ENCODE data around the gene CSNK1E.

The CSNK1E gene

GRCh38 chr22:38304526-38304925 lies 12.7 kb downstream of the CSNK1E start:
- Histone ChIP-seq H3F3A (ENCODE audit: low read depth) (peaks cover 4% of the 10 kb centered on the region; the same call in 1 of the 2 replicates), H3K36me3 (ENCODE audit: insufficient read depth, low read length) (peaks cover 71% of the 10 kb centered on the region; the same call in 1 of the 2 replicates), H3K27me3 (ENCODE audit: insufficient read depth, low read length, poor library complexity, severe bottlenecking) (no peaks in the 10 kb centered on the region), H3K79me2 (ENCODE audit: insufficient read depth, low read length) (peaks cover 64% of the 10 kb centered on the region), H4K20me1 (ENCODE audit: insufficient read depth, low read length, poor library complexity, severe bottlenecking) (peaks cover 60% of the 10 kb centered on the region), H3K9me3 (ENCODE audit: insufficient read depth, low read depth, low read length) (no peaks in the 10 kb centered on the region), H3K4me3 (ENCODE audit: low read length, poor library complexity, severe bottlenecking) (no peak overlapping the region), H3K4me1 (ENCODE audit: insufficient read depth, low read length, poor library complexity, severe bottlenecking) (peaks cover 8% of the 10 kb centered on the region), H3K9me2 (replicated peaks; ENCODE audit: low read depth, low read length) (no peaks in the 10 kb centered on the region), H2AFZ (ENCODE audit: low read length) (no peak overlapping the region), H3K4me2 (ENCODE audit: low read depth, low read length, poor library complexity, severe bottlenecking) (no peak overlapping the region), H3K9ac (ENCODE audit: low read depth, low read length, poor library complexity, severe bottlenecking) (no peak overlapping the region)
- TF ChIP-seq CTCF (conservative IDR thresholded peaks at IDR 0.05; ENCODE audit: low read length) (no peak), EZH2phosphoT487 (IDR thresholded peaks at IDR 0.05; ENCODE audit: borderline replicate concordance) (no peak)

- TF ChIP-seq CTCF (conservative IDR thresholded peaks at IDR 0.05; ENCODE audit: low read length) (no peak), EZH2phosphoT487 (IDR thresholded peaks at IDR 0.05; ENCODE audit: borderline replicate concordance) (no peak)
- Histone ChIP-seq H3F3A (ENCODE audit: low read depth) (peaks cover 4% of the 10 kb centered on the region; the same call in 1 of the 2 replicates), H3K9me2 (replicated peaks; ENCODE audit: low read depth, low read length) (no peaks in the 10 kb centered on the region), H3K4me2 (ENCODE audit: low read depth, low read length, poor library complexity, severe bottlenecking) (no peak overlapping the region), H3K27me3 (ENCODE audit: insufficient read depth, low read length, poor library complexity, severe bottlenecking) (no peaks in the 10 kb centered on the region), H3K79me2 (ENCODE audit: insufficient read depth, low read length) (peaks cover 60% of the 10 kb centered on the region), H3K9me3 (ENCODE audit: insufficient read depth, low read depth, low read length) (no peaks in the 10 kb centered on the region), H3K36me3 (ENCODE audit: insufficient read depth, low read length) (peaks cover 77% of the 10 kb centered on the region; the same call in 1 of the 2 replicates), H3K4me3 (ENCODE audit: low read length, poor library complexity, severe bottlenecking) (no peak overlapping the region), H4K20me1 (ENCODE audit: insufficient read depth, low read length, poor library complexity, severe bottlenecking) (peaks cover 57% of the 10 kb centered on the region), H3K9ac (ENCODE audit: low read depth, low read length, poor library complexity, severe bottlenecking) (no peak overlapping the region), H2AFZ (ENCODE audit: low read length) (no peak overlapping the region), H3K4me1 (ENCODE audit: insufficient read depth, low read length, poor library complexity, severe bottlenecking) (peaks cover 8% of the 10 kb centered on the region)
These were observed 13.3 kb downstream of the CSNK1E start for GRCh38 chr22:38303974-38304373.

- Histone ChIP-seq H3K4me3 (ENCODE audit: low read length, poor library complexity, severe bottlenecking) (no peak overlapping the region), H2AFZ (ENCODE audit: low read length) (no peak overlapping the region), H3K4me2 (ENCODE audit: low read depth, low read length, poor library complexity, severe bottlenecking) (no peak overlapping the region), H3K9ac (ENCODE audit: low read depth, low read length, poor library complexity, severe bottlenecking) (no peak overlapping the region), H3K79me2 (ENCODE audit: insufficient read depth, low read length) (peaks cover 49% of the 10 kb centered on the region), H4K20me1 (ENCODE audit: insufficient read depth, low read length, poor library complexity, severe bottlenecking) (peaks cover 49% of the 10 kb centered on the region), H3K27me3 (ENCODE audit: insufficient read depth, low read length, poor library complexity, severe bottlenecking) (no peaks in the 10 kb centered on the region), H3F3A (ENCODE audit: low read depth) (peaks cover 4% of the 10 kb centered on the region; the same call in 1 of the 2 replicates), H3K9me3 (ENCODE audit: insufficient read depth, low read depth, low read length) (no peaks in the 10 kb centered on the region), H3K9me2 (replicated peaks; ENCODE audit: low read depth, low read length) (no peaks in the 10 kb centered on the region), H3K4me1 (ENCODE audit: insufficient read depth, low read length, poor library complexity, severe bottlenecking) (peaks cover 8% of the 10 kb centered on the region), H3K36me3 (ENCODE audit: insufficient read depth, low read length) (peaks cover 81% of the 10 kb centered on the region; the same call in 1 of the 2 replicates)
- TF ChIP-seq CTCF (conservative IDR thresholded peaks at IDR 0.05; ENCODE audit: low read length) = no peak
- no peak for TF ChIP-seq EZH2phosphoT487 (IDR thresholded peaks at IDR 0.05; ENCODE audit: borderline replicate concordance)
These were observed 14.3 kb downstream of the CSNK1E start for GRCh38 chr22:38302906-38303305.

All from Loucy (cell line).